NCI-H524 (cell line): Measurements from ENCODE around the gene RPS6KA4.
"Not testable (repeated sequence)": the region's sequence is repeated elsewhere in the genome, so short reads cannot be mapped to it uniquely, and the experiment has no call there.

ENCODE experiments used
- DNase-seq, 2 experiments: peaks; one replicate each; lab custom pipeline; 2025; lab: John Stamatoyannopoulos, UW

Gene RPS6KA4

GRCh38 chr11:64387916-64388315 lies 29.0 kb downstream of the RPS6KA4 start:
- DNase-seq: no peak

GRCh38 chr11:64388894-64389293 lies 29.9 kb downstream of the RPS6KA4 start:
- DNase-seq: no peak

- no peak for DNase-seq
Measured at GRCh38 chr11:64389851-64390250, 30.9 kb downstream of the RPS6KA4 start.

- no peak for DNase-seq
Measured at GRCh38 chr11:64390558-64390957, 31.6 kb downstream of the RPS6KA4 start.

GRCh38 chr11:64391839-64392238 lies 32.9 kb downstream of the RPS6KA4 start:
- DNase-seq: no peak

GRCh38 chr11:64395545-64396078 lies 36.6 kb downstream of the RPS6KA4 start:
- no peak for DNase-seq

- peak; percentile 78 to 89 for DNase-seq
Measured at GRCh38 chr11:64396079-64396591, 37.2 kb downstream of the RPS6KA4 start.

- DNase-seq: no peak
Measured at GRCh38 chr11:64400102-64400501, 41.1 kb downstream of the RPS6KA4 start.

- no peak for DNase-seq
Measured at GRCh38 chr11:64400667-64401066, 41.7 kb downstream of the RPS6KA4 start.

GRCh38 chr11:64401775-64402174 lies 42.8 kb downstream of the RPS6KA4 start:
- DNase-seq: no peak

- no peak for DNase-seq
Measured at GRCh38 chr11:64403106-64403505, 44.1 kb downstream of the RPS6KA4 start.

GRCh38 chr11:64406221-64406946 lies 47.4 kb downstream of the RPS6KA4 start:
- no peak for DNase-seq

GRCh38 chr11:64407221-64407620 lies 48.3 kb downstream of the RPS6KA4 start:
- DNase-seq: no peak

GRCh38 chr11:64407630-64408029 lies 48.7 kb downstream of the RPS6KA4 start:
- DNase-seq: no peak

GRCh38 chr11:64409278-64409677 lies 50.3 kb downstream of the RPS6KA4 start:
- DNase-seq: peak; percentile 35 to 79

- peak; percentile 96 to 98 for DNase-seq
Measured at GRCh38 chr11:64409707-64410403, 50.9 kb downstream of the RPS6KA4 start.

- DNase-seq: peak; percentile 80 to 87
Measured at GRCh38 chr11:64410404-64410734, 51.4 kb downstream of the RPS6KA4 start.

GRCh38 chr11:64413417-64413816 lies 54.5 kb downstream of the RPS6KA4 start:
- DNase-seq: no peak

GRCh38 chr11:64415286-64415685 lies 56.3 kb downstream of the RPS6KA4 start:
- no peak for DNase-seq

GRCh38 chr11:64415996-64416728 lies 57.2 kb downstream of the RPS6KA4 start:
- DNase-seq: no peak

GRCh38 chr11:64418233-64418632 lies 59.3 kb downstream of the RPS6KA4 start:
- not testable (repeated sequence) for DNase-seq

- no peak for DNase-seq
Measured at GRCh38 chr11:64419257-64419790, 60.4 kb downstream of the RPS6KA4 start.
